ENCODE data around the gene MGRN1.

DNA sequence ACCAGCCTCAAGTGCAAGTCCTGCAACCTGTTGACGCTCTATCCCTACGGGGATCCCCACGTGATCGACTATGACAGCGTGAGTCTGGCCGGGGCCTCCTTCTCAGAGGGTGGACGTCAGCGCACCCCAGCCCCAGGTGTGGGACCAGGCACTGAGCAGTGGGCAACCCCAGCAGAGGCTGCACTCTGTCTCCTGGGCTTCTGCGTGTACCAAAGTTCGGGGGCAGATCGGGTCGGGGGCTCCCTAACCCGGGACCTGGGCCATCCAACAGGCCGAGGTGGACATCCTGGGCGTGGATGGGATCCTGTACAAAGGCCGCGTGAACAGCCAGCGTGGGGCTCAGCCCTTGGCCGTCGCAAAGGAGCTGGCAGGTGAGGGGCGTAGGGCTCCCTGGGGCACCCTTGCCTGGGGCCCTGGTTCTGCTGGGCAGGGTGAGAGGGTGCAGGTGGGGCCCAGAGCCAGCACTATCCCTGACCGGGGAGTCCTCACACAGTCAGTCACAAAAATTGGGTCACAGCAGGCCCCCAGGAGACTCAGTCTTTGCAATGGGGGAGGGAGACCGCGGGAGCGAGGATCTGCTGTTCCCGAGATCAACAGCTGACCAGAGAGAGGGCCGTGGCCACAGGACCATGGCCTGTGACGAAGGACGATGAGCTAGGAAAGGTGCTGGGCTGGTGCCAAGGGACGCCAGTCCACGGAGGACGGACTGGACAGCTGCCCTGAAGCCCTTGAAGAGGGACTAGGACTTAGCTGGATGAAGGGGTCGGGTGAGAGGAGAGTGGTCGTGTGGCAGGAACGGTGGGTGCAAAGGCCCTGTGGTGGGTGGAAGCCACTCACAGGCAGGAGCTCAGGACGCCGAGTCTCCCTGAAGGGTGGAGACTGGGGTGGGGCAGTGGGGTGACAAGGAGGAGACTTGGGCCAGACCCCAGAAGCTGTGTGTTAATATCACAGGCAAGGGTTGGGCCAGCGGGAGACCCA, 29.9 kb upstream of the MGRN1 start:
- TF ChIP-seq, protein P1, sequence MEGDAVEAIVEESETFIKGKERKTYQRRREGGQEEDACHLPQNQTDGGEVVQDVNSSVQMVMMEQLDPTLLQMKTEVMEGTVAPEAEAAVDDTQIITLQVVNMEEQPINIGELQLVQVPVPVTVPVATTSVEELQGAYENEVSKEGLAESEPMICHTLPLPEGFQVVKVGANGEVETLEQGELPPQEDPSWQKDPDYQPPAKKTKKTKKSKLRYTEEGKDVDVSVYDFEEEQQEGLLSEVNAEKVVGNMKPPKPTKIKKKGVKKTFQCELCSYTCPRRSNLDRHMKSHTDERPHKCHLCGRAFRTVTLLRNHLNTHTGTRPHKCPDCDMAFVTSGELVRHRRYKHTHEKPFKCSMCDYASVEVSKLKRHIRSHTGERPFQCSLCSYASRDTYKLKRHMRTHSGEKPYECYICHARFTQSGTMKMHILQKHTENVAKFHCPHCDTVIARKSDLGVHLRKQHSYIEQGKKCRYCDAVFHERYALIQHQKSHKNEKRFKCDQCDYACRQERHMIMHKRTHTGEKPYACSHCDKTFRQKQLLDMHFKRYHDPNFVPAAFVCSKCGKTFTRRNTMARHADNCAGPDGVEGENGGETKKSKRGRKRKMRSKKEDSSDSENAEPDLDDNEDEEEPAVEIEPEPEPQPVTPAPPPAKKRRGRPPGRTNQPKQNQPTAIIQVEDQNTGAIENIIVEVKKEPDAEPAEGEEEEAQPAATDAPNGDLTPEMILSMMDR (IDR thresholded peaks at IDR 0.05): no peak
- TF ChIP-seq POLR2A (IDR thresholded peaks at IDR 0.05): no peak
